Left lung (tissue), 10 donors: ENCODE results near the gene UHRF1. TPM values are rescaled to one million over a fixed set of nuclear protein-coding genes. Genes with fewer than 3 reads are reported as not detected.

Experiments used
- ATAC-seq: fragments of 200-7000 bp; cut with Tn5 transposase; one replicate; pipeline ENCODE4 v1.9.1; 2020; ENCODE audit warnings: moderate library complexity
- DNase-seq, 4 donors: peaks; one replicate each; pipeline ENCODE4 v3.0.0-alpha.2; 2013 to 2020
- H3K27ac ChIP-seq, 2 donors: fragments of 200-600 bp; sonication (generic) in 1 of 2; one replicate each; pipeline versions ENCODE4 v1.5.0 to v1.8.0; 2020 to 2021
- H3K27me3 ChIP-seq, 2 donors: fragments of 200-600 bp; sonication (generic) in 1 of 2; one replicate each; pipeline versions ENCODE4 v1.5.0 to v1.8.0; 2020 to 2021
- H3K36me3 ChIP-seq, 2 donors: fragments of 200-600 bp; sonication (generic) in 1 of 2; one replicate each; pipeline versions ENCODE4 v1.5.0 to v1.8.0; 2020 to 2021
- H3K4me1 ChIP-seq, 2 donors: fragments of 200-600 bp; one replicate each; pipeline ENCODE4 v1.8.0; 2021
- H3K4me3 ChIP-seq, 2 donors: fragments of 200-600 bp; sonication (generic) in 1 of 2; one replicate each; pipeline versions ENCODE4 v1.5.0 to v1.8.0; 2020 to 2021; ENCODE audit warnings: mild to moderate bottlenecking in 1 of 2
- H3K9me3 ChIP-seq, 2 donors: fragments of 200-600 bp; sonication (generic) in 1 of 2; one replicate each; pipeline versions ENCODE4 v1.5.0 to v1.8.0; 2020 to 2021
- intact Hi-C, 2 donors: fragments of 100-400 bp; cut with DNase I; formaldehyde crosslinking; loops; one replicate each; pipeline versions ENCODE4 v1.11.2 to v1.14.2; 2022
- polyA plus RNA-seq, 6 donors: library from polyadenylated mRNA; unstranded; fragments of 120-200 nt; gene quantifications; one replicate each; pipeline ENCODE4 v1.2.1, GENCODE V29; 2013; ENCODE audit not compliant: insufficient read length in 6 of 6
- total RNA-seq, 2 donors: library from RNA; stranded (reverse); fragmentation: NEBNext Ultra II Directional; extraction: Animal tissue kit (Norgen Biotek cat#: 25700); gene quantifications; one replicate each; pipeline ENCODE4 v1.2.1, GENCODE V29; 2021
- TF ChIP-seq, protein P1 (sequence below), 2 donors: fragments of 200-600 bp; sonication (generic) in 1 of 2; IDR thresholded peaks; one replicate each; pipeline versions ENCODE4 v1.5.0 to v1.8.0; 2021; ENCODE audit warnings: antibody characterized with exemption in 2 of 2
- donor health status: DM: no; HTN: yes; CAD: no.
- donor health status: DM: no; HTN: no; CAD: no.

The UHRF1 gene
- total and polyA plus RNA-seq, 8 donors, result 14.2 to 30.2 (median 21.7) TPM

DNA sequence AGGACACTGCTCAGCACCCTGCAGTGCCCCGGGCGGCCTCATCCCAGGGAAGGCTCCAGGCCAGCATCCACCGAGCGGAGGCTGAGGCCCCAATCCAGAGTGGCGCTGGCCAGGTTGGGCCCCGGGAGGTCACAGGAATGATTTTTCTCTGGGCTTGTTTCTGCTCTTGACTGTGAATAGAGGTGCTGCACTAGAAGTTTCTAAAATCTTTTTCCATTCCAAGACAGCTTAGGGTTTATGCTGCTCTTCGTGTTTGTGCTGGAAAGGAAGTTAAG, 74.7 kb downstream of the UHRF1 start:
- Histone ChIP-seq H3K9me3 (no peaks in the 10 kb centered on the region), H3K4me3 (no peak overlapping the region), H3K4me1 (peaks cover 8 to 60% of the 10 kb centered on the region in 2 donors), H3K36me3 (peaks cover 0 to 5% of the 10 kb centered on the region in 2 donors), H3K27ac (peak overlapping the region in 1 of 2 donors; percentile 2), H3K27me3 (no peaks in the 10 kb centered on the region)
- ATAC-seq, result no peak
- no peak for DNase-seq
- TF ChIP-seq, protein P1, sequence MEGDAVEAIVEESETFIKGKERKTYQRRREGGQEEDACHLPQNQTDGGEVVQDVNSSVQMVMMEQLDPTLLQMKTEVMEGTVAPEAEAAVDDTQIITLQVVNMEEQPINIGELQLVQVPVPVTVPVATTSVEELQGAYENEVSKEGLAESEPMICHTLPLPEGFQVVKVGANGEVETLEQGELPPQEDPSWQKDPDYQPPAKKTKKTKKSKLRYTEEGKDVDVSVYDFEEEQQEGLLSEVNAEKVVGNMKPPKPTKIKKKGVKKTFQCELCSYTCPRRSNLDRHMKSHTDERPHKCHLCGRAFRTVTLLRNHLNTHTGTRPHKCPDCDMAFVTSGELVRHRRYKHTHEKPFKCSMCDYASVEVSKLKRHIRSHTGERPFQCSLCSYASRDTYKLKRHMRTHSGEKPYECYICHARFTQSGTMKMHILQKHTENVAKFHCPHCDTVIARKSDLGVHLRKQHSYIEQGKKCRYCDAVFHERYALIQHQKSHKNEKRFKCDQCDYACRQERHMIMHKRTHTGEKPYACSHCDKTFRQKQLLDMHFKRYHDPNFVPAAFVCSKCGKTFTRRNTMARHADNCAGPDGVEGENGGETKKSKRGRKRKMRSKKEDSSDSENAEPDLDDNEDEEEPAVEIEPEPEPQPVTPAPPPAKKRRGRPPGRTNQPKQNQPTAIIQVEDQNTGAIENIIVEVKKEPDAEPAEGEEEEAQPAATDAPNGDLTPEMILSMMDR (IDR thresholded peaks at IDR 0.05), result no peak
- intact Hi-C loops, result no loop called here

DNA sequence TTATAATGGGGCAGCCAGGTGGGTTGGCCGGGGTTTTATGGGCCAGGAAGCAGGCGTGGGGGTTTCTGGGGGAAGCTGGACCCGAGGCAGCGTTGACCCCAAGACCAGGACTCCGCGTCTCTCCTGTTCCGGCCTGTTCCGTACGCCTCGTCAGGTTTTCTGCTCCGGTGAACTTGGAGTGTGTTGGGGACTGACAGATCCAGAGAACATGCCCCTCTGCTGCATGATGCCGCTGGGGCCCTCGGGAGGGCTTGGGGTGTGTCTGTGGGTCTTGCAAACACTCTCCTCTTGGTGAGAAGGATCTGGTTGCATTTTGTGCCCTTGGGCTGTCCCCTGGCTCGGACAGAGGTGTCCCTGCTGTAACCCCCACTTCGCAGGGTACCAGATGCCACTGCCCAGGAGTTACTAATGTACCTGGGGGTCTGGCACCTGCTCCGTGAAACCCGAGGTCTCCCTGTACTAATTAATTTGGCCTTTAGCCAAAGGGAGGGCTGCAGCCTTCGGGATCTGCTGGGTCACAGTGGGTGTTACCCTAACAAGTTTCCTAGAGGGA, 75.2 kb downstream of the UHRF1 start:
- H3K4me3 ChIP-seq, result no peak overlapping the region
- H3K9me3 ChIP-seq, result no peaks in the 10 kb centered on the region
- TF ChIP-seq, protein P1 (IDR thresholded peaks at IDR 0.05), result no peak
- intact Hi-C loops, result no loop called here
- peaks cover 5 to 57% of the 10 kb centered on the region in 2 donors for H3K4me1 ChIP-seq
- ATAC-seq, result no peak
- H3K36me3 ChIP-seq, result peaks cover 0 to 5% of the 10 kb centered on the region in 2 donors
- no peaks in the 10 kb centered on the region for H3K27me3 ChIP-seq
- H3K27ac ChIP-seq, result no peak overlapping the region
- peak in 1 of 4 donors; percentile 61 for DNase-seq

DNA sequence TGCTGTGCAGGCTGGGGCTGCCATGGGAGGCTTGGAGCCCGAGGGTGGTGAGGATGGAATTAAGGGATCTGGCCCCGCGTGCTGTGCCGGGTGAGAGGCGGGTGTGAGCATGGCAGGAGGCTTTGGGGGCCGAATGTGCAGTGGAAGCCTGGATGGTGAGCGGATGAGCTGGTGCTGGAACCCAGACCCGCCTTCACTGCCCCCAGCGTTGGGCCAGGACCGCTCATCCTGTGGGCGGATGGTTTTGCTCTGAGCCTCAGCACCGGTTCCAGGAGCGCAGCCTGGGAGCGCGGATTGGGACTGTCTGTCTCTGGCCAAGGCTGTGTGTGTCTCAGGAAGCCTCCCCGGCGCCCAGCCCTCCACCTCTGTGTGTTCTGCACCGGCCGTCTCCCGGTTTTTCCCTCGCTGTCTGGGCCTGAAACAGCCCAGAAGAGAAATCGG, 76.3 kb downstream of the UHRF1 start:
- intact Hi-C loops, result no loop called here
- Histone ChIP-seq H3K4me1 (peaks cover 5 to 51% of the 10 kb centered on the region in 2 donors), H3K27ac (no peak overlapping the region), H3K36me3 (peaks cover 0 to 5% of the 10 kb centered on the region in 2 donors), H3K4me3 (no peak overlapping the region), H3K27me3 (no peaks in the 10 kb centered on the region), H3K9me3 (no peaks in the 10 kb centered on the region)
- ATAC-seq (no peak), DNase-seq (no peak)
- TF ChIP-seq, protein P1 (IDR thresholded peaks at IDR 0.05), result no peak

DNA sequence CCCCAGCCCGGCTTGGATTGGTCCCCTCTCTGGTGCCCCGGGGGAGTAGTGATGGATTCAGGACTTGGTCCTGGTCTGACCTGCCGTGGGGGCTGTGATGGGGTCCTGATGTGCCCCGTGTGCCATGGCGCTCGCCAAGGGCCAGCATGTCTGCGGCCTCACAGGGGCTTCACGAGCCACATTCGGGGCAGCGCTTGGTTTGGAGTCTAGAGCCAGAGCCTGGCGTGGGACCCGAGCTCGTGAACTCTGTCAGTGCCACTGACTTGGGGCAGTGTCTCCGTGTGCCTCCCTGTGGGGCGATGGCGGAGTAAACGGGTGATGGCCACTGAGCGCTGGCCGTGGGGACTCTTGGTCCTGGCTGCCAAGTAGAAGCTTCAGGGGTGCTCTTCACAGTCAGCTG, 76.8 kb downstream of the UHRF1 start:
- Histone ChIP-seq H3K9me3 (no peaks in the 10 kb centered on the region), H3K27ac (no peak overlapping the region), H3K4me3 (no peak overlapping the region), H3K4me1 (peaks cover 5 to 46% of the 10 kb centered on the region in 2 donors), H3K27me3 (no peaks in the 10 kb centered on the region), H3K36me3 (peaks cover 0 to 5% of the 10 kb centered on the region in 2 donors)
- intact Hi-C loops, result no loop called here
- TF ChIP-seq, protein P1 (IDR thresholded peaks at IDR 0.05), result no peak
- DNase-seq, result no peak
- no peak for ATAC-seq

DNA sequence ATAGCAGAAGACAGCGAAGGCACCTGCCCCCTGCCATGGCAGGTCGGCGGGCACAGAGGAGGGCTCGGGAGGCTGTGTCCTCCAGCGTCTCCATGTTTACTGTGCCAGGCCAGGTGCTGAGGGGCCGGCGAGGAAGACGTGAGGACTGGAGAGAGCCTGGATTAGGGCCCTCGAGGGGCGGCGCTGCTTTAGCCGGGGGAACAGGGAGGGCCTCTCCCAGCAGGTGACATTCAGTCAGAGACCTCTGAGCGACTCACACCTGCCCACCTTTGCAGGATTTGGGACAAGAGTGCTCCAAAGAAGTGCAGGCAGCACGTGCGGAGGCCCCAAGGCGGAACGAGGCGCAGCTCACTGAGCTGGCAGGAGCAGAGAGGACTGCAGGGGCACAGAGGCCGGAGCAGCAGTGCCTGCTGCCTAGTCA, 77.2 kb downstream of the UHRF1 start:
- H3K4me1 ChIP-seq, result peaks cover 5 to 42% of the 10 kb centered on the region in 2 donors
- H3K27me3 ChIP-seq, result no peaks in the 10 kb centered on the region
- intact Hi-C loops, result no loop called here
- ATAC-seq (no peak), DNase-seq (no peak)
- no peak overlapping the region for H3K27ac ChIP-seq
- no peak overlapping the region for H3K4me3 ChIP-seq
- TF ChIP-seq, protein P1 (IDR thresholded peaks at IDR 0.05), result no peak
- H3K36me3 ChIP-seq, result peaks cover 0 to 6% of the 10 kb centered on the region in 2 donors
- H3K9me3 ChIP-seq, result no peaks in the 10 kb centered on the region
